Bronchial epithelial cell (primary cell): ENCODE data around the gene SETD1A. TPM values are rescaled to one million over a fixed set of nuclear protein-coding genes. Genes with fewer than 3 reads are reported as not detected.
A peak's percentile ranks its signal among the peaks of the same experiment; 100 is the strongest.

ENCODE experiments used
- DNase-seq: peaks from one replicate; pipeline ENCODE4 v3.0.0-alpha.2; 2010; ENCODE audit warnings: low read depth
- FAIRE-seq: peaks from 2 replicates; lab custom pipeline; 2011; peaks lifted over from hg19 to GRCh38; lab: Jason Lieb, UNC
- H3K27me3 ChIP-seq: 2 replicates; pipeline ENCODE4 v1.5.1; 2011; ENCODE audit warnings: low read length; ENCODE audit not compliant: control insufficient read depth, insufficient read depth
- H3K36me3 ChIP-seq: 2 replicates; pipeline ENCODE4 v1.5.1; 2011; ENCODE audit warnings: low read length; ENCODE audit not compliant: control insufficient read depth, insufficient read depth
- H3K4me3 ChIP-seq: 2 replicates; pipeline ENCODE4 v1.5.1; 2011; ENCODE audit warnings: mild to moderate bottlenecking, low read depth, low read length, control low read depth
- CTCF ChIP-seq: IDR thresholded peaks from 2 replicates; pipeline ENCODE4 v1.5.1; 2011; ENCODE audit warnings: mild to moderate bottlenecking, moderate library complexity, low read length, control low read depth, inconsistent platforms; ENCODE audit not compliant: insufficient read depth, severe bottlenecking
- total RNA-seq: library from RNA; depleted of rRNA; stranded (reverse); fragments of >200 nt; gene quantifications from 2 replicates; pipeline ENCODE4 v1.2.1, GENCODE V29; 2014

The SETD1A gene
- 1.3 TPM in 2 replicates for total RNA-seq

- FAIRE-seq = no peak
- no peaks in the 10 kb centered on the region for H3K27me3 ChIP-seq
- peak; percentile 72 for DNase-seq
- TF ChIP-seq CTCF = no peak
- H3K4me3 ChIP-seq = peak within 1 kb of the TSS; percentile 82
- peaks cover 28% of the 10 kb centered on the region for H3K36me3 ChIP-seq
Observed at GRCh38 chr16:30957456-30958174, at the start of gene SETD1A. Gene SETD1A (plus strand): TSS chr16:30957754. CDS start chr16:30958732, 978 bp downstream.

GRCh38 chr16:30910427-30911029 is 47.0 kb upstream of the SETD1A start:
- FAIRE-seq (no peak), DNase-seq (peak; percentile 51)
- no peak overlapping the region for H3K4me3 ChIP-seq
- H3K36me3 ChIP-seq = no peaks in the 10 kb centered on the region
- H3K27me3 ChIP-seq = no peaks in the 10 kb centered on the region
- no peak for TF ChIP-seq CTCF

- no peak overlapping the region for H3K4me3 ChIP-seq
- no peaks in the 10 kb centered on the region for H3K36me3 ChIP-seq
- H3K27me3 ChIP-seq = no peaks in the 10 kb centered on the region
- no peak for TF ChIP-seq CTCF
- DNase-seq (no peak), FAIRE-seq (no peak)
Observed at GRCh38 chr16:30912794-30913412, 44.7 kb upstream of the SETD1A start.

GRCh38 chr16:30914830-30915229 is 42.7 kb upstream of the SETD1A start:
- no peaks in the 10 kb centered on the region for H3K36me3 ChIP-seq
- peak; percentile 36 for FAIRE-seq
- DNase-seq = no peak

GRCh38 chr16:30918614-30919013 is 38.9 kb upstream of the SETD1A start:
- TF ChIP-seq CTCF = no peak
- FAIRE-seq = no peak
- H3K4me3 ChIP-seq = no peak overlapping the region

More at GRCh38 chr16:30914830-30915229, 42.7 kb upstream of the SETD1A start:
- TF ChIP-seq CTCF = no peak
- no peaks in the 10 kb centered on the region for H3K27me3 ChIP-seq
- H3K4me3 ChIP-seq = no peak overlapping the region

More at GRCh38 chr16:30918614-30919013, 38.9 kb upstream of the SETD1A start:
- Histone ChIP-seq H3K27me3 (no peaks in the 10 kb centered on the region), H3K36me3 (no peaks in the 10 kb centered on the region)
- DNase-seq = no peak
